Measurements from ENCODE around the gene RAB3IP. TPM values are rescaled to one million over a fixed set of nuclear protein-coding genes. Genes with fewer than 3 reads are reported as not detected.

Gene RAB3IP, protein sequence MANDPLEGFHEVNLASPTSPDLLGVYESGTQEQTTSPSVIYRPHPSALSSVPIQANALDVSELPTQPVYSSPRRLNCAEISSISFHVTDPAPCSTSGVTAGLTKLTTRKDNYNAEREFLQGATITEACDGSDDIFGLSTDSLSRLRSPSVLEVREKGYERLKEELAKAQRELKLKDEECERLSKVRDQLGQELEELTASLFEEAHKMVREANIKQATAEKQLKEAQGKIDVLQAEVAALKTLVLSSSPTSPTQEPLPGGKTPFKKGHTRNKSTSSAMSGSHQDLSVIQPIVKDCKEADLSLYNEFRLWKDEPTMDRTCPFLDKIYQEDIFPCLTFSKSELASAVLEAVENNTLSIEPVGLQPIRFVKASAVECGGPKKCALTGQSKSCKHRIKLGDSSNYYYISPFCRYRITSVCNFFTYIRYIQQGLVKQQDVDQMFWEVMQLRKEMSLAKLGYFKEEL
- 10 to 100 TPM; 15.2 to 19.6 TPM for total RNA-seq
- 19.5 TPM for polyA plus RNA-seq (2013, experiment 1 of 2)
- polyA plus RNA-seq (2013, experiment 2 of 2), result 17.5 TPM
- total RNA-seq, result 17.3 to 67.6 (median 32.1) reads per million in 172 experiments

DNA sequence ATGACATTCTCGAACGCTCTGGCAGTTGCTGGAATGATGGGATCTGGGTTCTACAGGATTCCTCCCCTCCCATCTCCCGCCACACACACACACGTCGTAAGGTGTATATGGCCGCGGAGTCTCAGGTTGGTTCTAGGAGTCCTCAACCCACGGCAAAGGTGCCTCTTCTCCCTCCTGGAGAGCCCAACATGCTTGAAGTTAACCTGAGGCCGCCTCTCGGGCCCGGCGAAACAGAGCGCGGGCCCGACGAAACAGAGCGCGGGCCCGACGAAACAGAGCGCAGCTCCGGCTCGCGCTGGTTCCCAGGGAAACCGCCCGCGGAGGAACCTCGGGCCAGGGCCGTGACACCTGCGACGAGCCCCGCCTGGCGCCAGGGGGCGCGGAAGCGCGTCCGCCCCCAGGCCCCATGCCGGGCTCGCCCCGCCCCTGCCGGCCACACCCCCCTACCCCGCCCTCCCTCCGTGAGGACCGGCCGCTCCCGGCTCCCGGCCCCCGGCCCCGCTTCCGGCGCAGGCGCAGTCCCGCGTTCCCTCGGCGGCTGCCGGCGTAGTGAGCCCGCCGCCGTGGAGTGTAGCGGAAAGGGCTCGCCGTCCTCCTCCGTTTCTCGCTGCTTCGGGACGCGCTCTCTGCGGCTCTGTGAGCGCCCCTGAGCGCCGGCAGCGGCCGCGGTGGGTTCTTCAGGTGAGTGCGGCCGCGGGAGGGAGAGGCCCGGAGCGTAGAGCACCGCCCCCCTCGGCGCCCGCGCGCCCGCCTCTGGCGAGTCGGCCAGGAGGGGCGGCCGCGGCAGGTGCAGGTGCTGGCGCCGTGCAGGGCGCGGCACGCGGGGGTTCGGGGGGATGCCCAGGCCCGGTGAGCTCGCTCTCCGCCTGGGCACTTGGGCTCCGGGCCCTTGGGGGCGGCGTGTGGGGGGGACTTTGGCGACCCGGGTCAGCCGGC, at the start of gene RAB3IP:
Gene RAB3IP, plus strand, starts transcription at position 510 of the 936 bp plus-strand sequence. CDS start 16,549 bp downstream, outside the sequence.
- H3K27me3 Mint-ChIP-seq, result peaks cover 6% of the 10 kb centered on the region
- CTCF ChIA-PET, result interaction anchor here (0.5 to 1.7 kb wide), 5 partner anchors 9 to 603 kb away, joined by 3 to 4 read pairs (median 3); partner anchors contain the start of gene CCT2
- no peaks in the 10 kb centered on the region for H3K9me3 Mint-ChIP-seq

DNA sequence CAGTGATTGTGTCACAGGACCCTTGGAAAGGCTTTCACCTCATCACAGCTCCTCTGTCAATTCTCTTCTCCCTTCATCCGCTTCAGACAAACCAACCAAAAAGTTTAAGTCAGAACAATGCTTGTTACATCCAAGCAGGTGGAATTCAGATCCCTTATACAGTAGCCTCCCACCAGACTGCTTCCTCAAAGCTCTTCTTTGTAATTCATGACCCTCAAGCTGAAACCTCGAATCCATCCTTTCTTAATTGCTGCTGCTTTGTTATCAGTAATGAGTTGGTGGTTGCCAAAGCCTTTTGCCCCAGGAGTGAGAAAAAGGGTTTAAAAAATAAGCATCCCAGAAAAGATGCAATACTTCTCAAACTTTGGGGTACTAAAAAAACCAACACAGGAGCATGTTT, 49.0 kb upstream of the RAB3IP start:
- CTCF ChIA-PET, result no interaction called here
- no peaks in the 10 kb centered on the region for H3K4me1 Mint-ChIP-seq (ENCODE audit: low read depth)
- POLR2A ChIA-PET, result no interaction called here

More for the DNA sequence above, at the start of gene RAB3IP:
- Histone ChIP-seq H3K4me1 (ENCODE audit: insufficient read depth, low read length) (peaks cover 11% of the 10 kb centered on the region), H3K4me3 (ENCODE audit: low read length) (peak within 1 kb of the TSS; percentile 82), H3K9me3 (ENCODE audit: control insufficient read depth in 1 of 2, insufficient read depth in 1 of 2, low read length in 2 of 2) (no peaks in the 10 kb centered on the region), H3K27ac (ENCODE audit: low read depth in 1 of 2, low read length in 2 of 2) (peak within 1 kb of the TSS; percentile 48 to 68), H3K27me3 (ENCODE audit: control insufficient read depth in 1 of 2, insufficient read depth in 2 of 2, low read length in 2 of 2) (no peaks in the 10 kb centered on the region), H3K36me3 (ENCODE audit: insufficient read depth, low read length) (no peaks in the 10 kb centered on the region)
- intact Hi-C loops (cut with DNase I, micrococcal nuclease), result loop anchor here (2.0 to 10.0 kb wide), 9 partner anchors 151 to 924 kb away; partner anchors contain the start of genes CCT2 (in 1 of the 2), CNOT2 (in 1 of the 2) and CPM (in 1 of the 2)
- peaks cover 6% of the 10 kb centered on the region for H3K36me3 Mint-ChIP-seq (ENCODE audit: low read depth)
- H3K4me1 Mint-ChIP-seq (ENCODE audit: low read depth), result peaks cover 27% of the 10 kb centered on the region
- POLR2A ChIA-PET, result interaction anchor here (0.6 to 2.1 kb wide), 6 partner anchors 10 to 1925 kb away, joined by 3 to 12 read pairs (median 4); partner anchors contain the start of gene CNOT2
- H3K4me3 Mint-ChIP-seq, result peak within 1 kb of the TSS; percentile 86
- peak within 1 kb of the TSS; percentile 80 for H3K27ac Mint-ChIP-seq
- TF ChIP-seq, protein P1, sequence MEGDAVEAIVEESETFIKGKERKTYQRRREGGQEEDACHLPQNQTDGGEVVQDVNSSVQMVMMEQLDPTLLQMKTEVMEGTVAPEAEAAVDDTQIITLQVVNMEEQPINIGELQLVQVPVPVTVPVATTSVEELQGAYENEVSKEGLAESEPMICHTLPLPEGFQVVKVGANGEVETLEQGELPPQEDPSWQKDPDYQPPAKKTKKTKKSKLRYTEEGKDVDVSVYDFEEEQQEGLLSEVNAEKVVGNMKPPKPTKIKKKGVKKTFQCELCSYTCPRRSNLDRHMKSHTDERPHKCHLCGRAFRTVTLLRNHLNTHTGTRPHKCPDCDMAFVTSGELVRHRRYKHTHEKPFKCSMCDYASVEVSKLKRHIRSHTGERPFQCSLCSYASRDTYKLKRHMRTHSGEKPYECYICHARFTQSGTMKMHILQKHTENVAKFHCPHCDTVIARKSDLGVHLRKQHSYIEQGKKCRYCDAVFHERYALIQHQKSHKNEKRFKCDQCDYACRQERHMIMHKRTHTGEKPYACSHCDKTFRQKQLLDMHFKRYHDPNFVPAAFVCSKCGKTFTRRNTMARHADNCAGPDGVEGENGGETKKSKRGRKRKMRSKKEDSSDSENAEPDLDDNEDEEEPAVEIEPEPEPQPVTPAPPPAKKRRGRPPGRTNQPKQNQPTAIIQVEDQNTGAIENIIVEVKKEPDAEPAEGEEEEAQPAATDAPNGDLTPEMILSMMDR (IDR thresholded peaks at IDR 0.05), result peak; percentile 75
- ATAC-seq (ENCODE audit: poor library complexity), result peak; percentile 84
- peak; percentile 84 to 98 (median 92) for DNase-seq

More for the DNA sequence above, 49.0 kb upstream of the RAB3IP start:
- no peaks in the 10 kb centered on the region for H3K9me3 Mint-ChIP-seq
- H3K27me3 Mint-ChIP-seq, result peaks cover 7% of the 10 kb centered on the region
- no peaks in the 10 kb centered on the region for H3K9me3 ChIP-seq (ENCODE audit: control insufficient read depth in 1 of 2, insufficient read depth in 1 of 2, low read length in 2 of 2)
- no peak overlapping the region for H3K4me3 ChIP-seq (ENCODE audit: low read length)
- TF ChIP-seq, protein P1 (IDR thresholded peaks at IDR 0.05), result no peak
- H3K4me1 ChIP-seq (ENCODE audit: insufficient read depth, low read length), result no peaks in the 10 kb centered on the region
- no peaks in the 10 kb centered on the region for H3K27me3 ChIP-seq (ENCODE audit: control insufficient read depth in 1 of 2, insufficient read depth in 2 of 2, low read length in 2 of 2)
- no peak for ATAC-seq (ENCODE audit: poor library complexity)
- no peak for DNase-seq
- no peaks in the 10 kb centered on the region for H3K36me3 Mint-ChIP-seq (ENCODE audit: low read depth)
- intact Hi-C loops (cut with DNase I, micrococcal nuclease), result no loop called here
- no peaks in the 10 kb centered on the region for H3K36me3 ChIP-seq (ENCODE audit: insufficient read depth, low read length)
- H3K4me3 Mint-ChIP-seq, result no peak overlapping the region
- no peak overlapping the region for H3K27ac ChIP-seq (ENCODE audit: low read depth in 1 of 2, low read length in 2 of 2)
- H3K27ac Mint-ChIP-seq, result no peak overlapping the region
